GM12891 (cell line): ENCODE measurements around the gene IMPDH1.

Source experiments
- POLR2A ChIP-seq: IDR thresholded peaks from 2 replicates; pipeline ENCODE4 v1.6.1; 2011; ENCODE audit warnings: low read depth, low read length, control low read depth
- SPI1 ChIP-seq: IDR thresholded peaks from 2 replicates; pipeline ENCODE4 v1.6.1; 2011; ENCODE audit warnings: low read depth, low read length, control low read depth

GRCh38 chr7:128366300-128366699 is 43.5 kb downstream of the IMPDH1 start:
- no peak for TF ChIP-seq POLR2A
- TF ChIP-seq SPI1, result no peak
